C4-2B (cell line): ENCODE measurements around the gene NOP9.

ENCODE experiments used
- CTCF ChIP-seq: fragments of 450-650 bp; conservative IDR thresholded peaks from 2 replicates; pipeline ENCODE4 v1.5.1; 2017; ENCODE audit warnings: mild to moderate bottlenecking
- ZFX ChIP-seq: fragments of 450-650 bp; IDR thresholded peaks from 2 replicates; pipeline ENCODE4 v1.6.1; 2017

- TF ChIP-seq CTCF (no peak), ZFX (no peak)
Measured at GRCh38 chr14:24277071-24277470, 22.6 kb upstream of the NOP9 start.
